HEK293 (cell line): ENCODE results near the gene CHFR.

Source experiments
- BCL11A ChIP-seq: fragments of 450-650 bp; formaldehyde crosslinking; IDR thresholded peaks from 2 replicates; pipeline ENCODE4 v1.5.1; 2016; ENCODE audit warnings: low read depth, missing biosample characterization, missing genetic modification characterization
- GLI2 ChIP-seq: fragments of 450-650 bp; formaldehyde crosslinking; IDR thresholded peaks from 2 replicates; pipeline ENCODE4; 2017; ENCODE audit warnings: missing biosample characterization, missing genetic modification characterization, low read depth, borderline replicate concordance
- HIC1 ChIP-seq: fragments of 450-650 bp; formaldehyde crosslinking; IDR thresholded peaks from 2 replicates; pipeline ENCODE4 v1.5.1; 2016; ENCODE audit warnings: missing biosample characterization, missing genetic modification characterization
- HOXD13 ChIP-seq: sonication (generic); formaldehyde crosslinking; IDR thresholded peaks from 2 replicates; pipeline ENCODE4 v1.8.0; 2022; ENCODE audit warnings: missing genetic modification reagents, borderline replicate concordance
- IKZF3 ChIP-seq: fragments of 450-650 bp; IDR thresholded peaks from 2 replicates; pipeline ENCODE4 v1.5.0; 2018; ENCODE audit warnings: missing biosample characterization, mild to moderate bottlenecking, missing genetic modification characterization, moderate library complexity
- KLF16 ChIP-seq: fragments of 450-650 bp; formaldehyde crosslinking; IDR thresholded peaks from 2 replicates; pipeline ENCODE4 v1.5.1; 2017; ENCODE audit warnings: missing biosample characterization, missing genetic modification characterization
- KLF17 ChIP-seq: fragments of 450-650 bp; formaldehyde crosslinking; IDR thresholded peaks from 2 replicates; pipeline ENCODE4 v1.5.1; 2016; ENCODE audit warnings: missing biosample characterization, missing genetic modification characterization
- PBX3 ChIP-seq: sonication (generic); formaldehyde crosslinking; IDR thresholded peaks from 2 replicates; pipeline ENCODE4 v1.8.1; 2022; ENCODE audit warnings: mild to moderate bottlenecking, moderate library complexity, missing genetic modification reagents
- SALL2 ChIP-seq: fragments of 450-650 bp; formaldehyde crosslinking; IDR thresholded peaks from 2 replicates; pipeline ENCODE4 v1.5.0; 2017; ENCODE audit warnings: missing biosample characterization, mild to moderate bottlenecking, missing genetic modification characterization, borderline replicate concordance
- TCF7L2 ChIP-seq: IDR thresholded peaks from 2 replicates; pipeline ENCODE4 v1.6.1; 2011; ENCODE audit warnings: low read depth, mild to moderate bottlenecking, inconsistent platforms, low read length, moderate library complexity, borderline replicate concordance
- WT1 ChIP-seq: fragments of 450-650 bp; formaldehyde crosslinking; IDR thresholded peaks from 2 replicates; pipeline ENCODE4 v1.5.1; 2016; ENCODE audit warnings: missing biosample characterization, missing genetic modification characterization
- ZBTB6 ChIP-seq: fragments of 450-650 bp; formaldehyde crosslinking; IDR thresholded peaks from 2 replicates; pipeline ENCODE4 v1.5.1; 2017; ENCODE audit warnings: missing biosample characterization, missing genetic modification characterization
- ZNF10 ChIP-seq: fragments of 450-650 bp; formaldehyde crosslinking; IDR thresholded peaks from 2 replicates; pipeline ENCODE4 v1.5.1; 2017; ENCODE audit warnings: missing biosample characterization, missing genetic modification characterization
- ZNF148 ChIP-seq: fragments of 450-650 bp; formaldehyde crosslinking; IDR thresholded peaks from 2 replicates; pipeline ENCODE4 v1.5.0; 2017; ENCODE audit warnings: missing biosample characterization, missing genetic modification characterization, borderline replicate concordance
- ZNF174 ChIP-seq: fragments of 450-650 bp; formaldehyde crosslinking; IDR thresholded peaks from 2 replicates; pipeline ENCODE4 v1.5.0; 2017; ENCODE audit warnings: missing biosample characterization, mild to moderate bottlenecking, missing genetic modification characterization
- ZNF280C ChIP-seq: fragments of 450-650 bp; formaldehyde crosslinking; IDR thresholded peaks from 2 replicates; pipeline ENCODE4 v1.5.1; 2016; ENCODE audit warnings: missing biosample characterization, missing genetic modification characterization
- ZNF292 ChIP-seq: fragments of 450-650 bp; formaldehyde crosslinking; IDR thresholded peaks from 2 replicates; pipeline ENCODE4 v1.5.1; 2016; ENCODE audit warnings: low read depth, missing biosample characterization, missing genetic modification characterization, borderline replicate concordance
- ZNF324 ChIP-seq: fragments of 450-650 bp; formaldehyde crosslinking; IDR thresholded peaks from 2 replicates; pipeline ENCODE4 v1.5.1; 2016; ENCODE audit warnings: missing biosample characterization, missing genetic modification characterization
- ZNF514 ChIP-seq: fragments of 450-650 bp; formaldehyde crosslinking; IDR thresholded peaks from 2 replicates; pipeline ENCODE4 v1.5.1; 2016; ENCODE audit warnings: missing biosample characterization, missing genetic modification characterization
- ZNF558 ChIP-seq: fragments of 450-650 bp; formaldehyde crosslinking; IDR thresholded peaks from 2 replicates; pipeline ENCODE4 v1.5.1; 2016; ENCODE audit warnings: missing biosample characterization, missing genetic modification characterization
- ZNF560 ChIP-seq: fragments of 450-650 bp; formaldehyde crosslinking; IDR thresholded peaks from 2 replicates; pipeline ENCODE4 v1.5.1; 2017; ENCODE audit warnings: missing biosample characterization, missing genetic modification characterization, borderline replicate concordance
- ZNF645 ChIP-seq: fragments of 450-650 bp; formaldehyde crosslinking; IDR thresholded peaks from 2 replicates; pipeline ENCODE4; 2016; ENCODE audit warnings: missing biosample characterization, missing genetic modification characterization
- ZNF707 ChIP-seq: fragments of 450-650 bp; formaldehyde crosslinking; IDR thresholded peaks from 2 replicates; pipeline ENCODE4 v1.5.1; 2016; ENCODE audit warnings: missing biosample characterization, missing genetic modification characterization
- ZNF747 ChIP-seq: fragments of 450-650 bp; formaldehyde crosslinking; IDR thresholded peaks from 2 replicates; pipeline ENCODE4 v1.5.1; 2016; ENCODE audit warnings: missing biosample characterization, missing genetic modification characterization
- ZNF777 ChIP-seq: fragments of 450-650 bp; formaldehyde crosslinking; IDR thresholded peaks from 2 replicates; pipeline ENCODE4 v1.5.1; 2017; ENCODE audit warnings: missing biosample characterization, missing genetic modification characterization, borderline replicate concordance
- ZNF791 ChIP-seq: fragments of 450-650 bp; formaldehyde crosslinking; IDR thresholded peaks from 2 replicates; pipeline ENCODE4 v1.5.1; 2016; ENCODE audit warnings: missing biosample characterization, missing genetic modification characterization
- ZNF843 ChIP-seq: fragments of 450-650 bp; formaldehyde crosslinking; IDR thresholded peaks from 2 replicates; pipeline ENCODE4 v1.5.1; 2016; ENCODE audit warnings: missing biosample characterization, missing genetic modification characterization

Gene CHFR

GRCh38 chr12:132827763-132828703 is 59.4 kb downstream of the CHFR start (continued):
- TF ChIP-seq ZNF791 (tag by site-specific recombination) (no peak), KLF17 (peak; percentile 83; the same call in 1 of the 2 replicates), PBX3 (CRISPR knock-in tag) (no peak; the same call in 1 of the 2 replicates), ZNF514 (tag by site-specific recombination) (no peak), ZNF747 (no peak), KLF16 (tag by site-specific recombination) (no peak), HOXD13 (no peak), ZNF324 (0 out of 2 replicates have a peak, but pooled peaks have one; percentile 15), ZNF707 (tag by site-specific recombination) (no peak), ZNF560 (no peak), BCL11A (tag by site-specific recombination) (0 out of 2 replicates have a peak, but pooled peaks have one; percentile 27), IKZF3 (no peak), ZNF10 (tag by site-specific recombination) (no peak), ZNF843 (tag by site-specific recombination) (no peak), ZNF292 (no peak), TCF7L2 (no peak), ZNF148 (tag by site-specific recombination) (no peak), ZNF174 (tag by site-specific recombination) (no peak), ZNF645 (tag by site-specific recombination) (no peak), GLI2 (tag by site-specific recombination) (no peak), ZNF280C (tag by site-specific recombination) (no peak), WT1 (tag by site-specific recombination) (no peak), SALL2 (no peak), HIC1 (tag by site-specific recombination) (peak; percentile 40; the same call in 1 of the 2 replicates), ZNF777 (tag by site-specific recombination) (no peak), ZNF558 (0 out of 2 replicates have a peak, but pooled peaks have one; percentile 31), ZBTB6 (tag by site-specific recombination) (no peak)
